NOMO-1 treated with DMSO at 0.1 percent for 48 hours (cell line): ENCODE results near the gene SRPK3.

ENCODE experiments used
- DNase-seq: peaks from one replicate; lab custom pipeline; 2025; ENCODE audit not compliant: unreplicated experiment; lab: John Stamatoyannopoulos, UW

The SRPK3 gene

DNA sequence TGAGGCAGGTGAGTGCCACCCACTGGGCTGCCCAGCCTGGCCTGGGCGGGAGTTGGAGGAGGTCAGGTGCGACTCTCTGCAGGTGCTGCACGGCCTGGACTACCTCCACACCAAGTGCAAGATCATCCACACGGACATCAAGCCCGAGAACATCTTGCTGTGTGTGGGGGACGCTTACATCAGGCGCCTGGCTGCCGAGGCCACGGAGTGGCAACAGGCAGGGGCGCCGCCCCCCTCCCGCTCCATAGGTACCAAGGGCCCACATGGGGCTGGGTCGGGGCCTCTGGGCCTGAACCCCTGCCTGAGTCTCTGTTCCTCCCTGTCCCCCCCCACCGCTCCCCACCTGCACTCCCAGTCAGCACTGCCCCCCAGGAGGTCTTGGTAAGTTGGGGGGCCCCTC, 2.0 kb downstream of the SRPK3 start:
- no peak for DNase-seq

DNA sequence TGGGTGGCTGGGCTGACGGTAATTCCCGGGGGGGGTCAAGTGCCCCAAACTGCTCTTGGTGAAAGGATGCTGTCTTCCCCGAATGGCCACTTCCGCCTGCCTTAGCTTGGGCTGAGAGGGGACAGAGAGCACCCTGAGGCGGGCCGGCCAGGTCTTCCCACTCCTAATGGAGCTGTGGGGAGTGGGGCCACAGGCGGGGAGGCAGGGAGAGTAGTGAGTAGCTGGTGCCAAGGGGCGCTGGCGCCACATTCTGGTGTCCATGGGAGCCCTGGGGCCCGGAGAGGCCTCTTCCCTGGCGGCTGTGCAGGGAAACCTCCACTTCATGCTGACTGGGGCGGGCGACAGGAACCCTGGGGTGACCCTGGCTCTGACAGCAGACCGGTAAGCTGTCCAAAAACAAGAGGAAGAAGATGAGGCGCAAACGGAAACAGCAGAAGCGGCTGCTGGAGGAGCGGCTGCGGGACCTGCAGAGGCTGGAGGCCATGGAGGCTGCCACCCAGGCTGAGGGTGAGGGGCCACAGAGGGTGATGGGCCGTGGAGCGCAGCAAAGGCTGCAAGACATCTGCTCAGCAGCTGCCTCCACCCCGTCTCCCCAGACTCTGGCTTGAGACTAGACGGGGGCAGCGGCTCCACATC, 2.7 kb downstream of the SRPK3 start:
- no peak for DNase-seq

DNA sequence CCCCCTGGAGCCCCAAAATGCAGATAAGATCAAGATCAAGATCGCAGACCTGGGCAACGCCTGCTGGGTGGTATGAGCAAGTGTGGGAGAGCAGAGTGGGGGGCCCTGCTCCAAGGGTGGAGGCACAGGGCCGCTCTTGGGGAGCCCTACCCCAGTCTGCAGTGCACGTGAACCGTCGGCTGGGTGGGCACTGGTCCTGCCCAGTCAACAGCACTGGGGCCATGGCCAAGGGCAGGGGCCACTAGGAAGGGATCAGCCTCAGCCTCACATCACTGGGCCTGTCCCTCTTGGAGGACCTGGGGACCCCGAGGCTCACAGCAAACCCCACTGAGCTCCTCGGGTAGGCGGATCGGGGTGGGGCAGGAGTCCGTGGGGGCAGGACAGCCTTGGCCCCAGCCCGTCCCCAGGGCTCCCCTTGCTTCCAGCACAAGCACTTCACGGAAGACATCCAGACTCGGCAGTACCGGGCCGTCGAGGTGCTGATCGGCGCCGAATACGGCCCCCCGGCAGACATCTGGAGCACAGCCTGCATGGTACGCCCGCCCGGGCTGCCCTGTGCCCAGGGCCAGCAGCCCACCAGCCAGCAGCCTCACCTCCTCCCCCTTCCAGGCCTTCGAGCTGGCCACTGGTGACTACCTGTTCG, 3.6 kb downstream of the SRPK3 start:
- DNase-seq, result no peak

DNA sequence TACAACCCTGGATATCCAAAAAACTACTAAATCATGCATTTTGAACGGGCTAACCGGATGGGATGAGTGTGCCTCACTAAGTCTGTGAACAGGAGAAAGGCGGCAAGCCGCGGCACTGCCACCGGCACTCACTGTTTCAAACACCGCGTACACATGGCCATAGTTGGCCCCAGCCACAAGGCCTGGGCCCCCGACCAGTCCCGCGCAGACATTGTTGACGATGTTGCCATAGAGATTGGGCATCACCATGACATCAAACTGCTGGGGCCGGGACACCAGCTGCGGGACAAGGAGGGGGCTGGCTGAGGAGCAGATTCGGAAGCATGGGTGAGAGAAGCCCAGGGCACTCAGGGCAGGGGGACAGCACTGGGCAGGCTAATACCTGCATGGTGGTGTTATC, 5.8 kb downstream of the SRPK3 start:
- no peak for DNase-seq

DNA sequence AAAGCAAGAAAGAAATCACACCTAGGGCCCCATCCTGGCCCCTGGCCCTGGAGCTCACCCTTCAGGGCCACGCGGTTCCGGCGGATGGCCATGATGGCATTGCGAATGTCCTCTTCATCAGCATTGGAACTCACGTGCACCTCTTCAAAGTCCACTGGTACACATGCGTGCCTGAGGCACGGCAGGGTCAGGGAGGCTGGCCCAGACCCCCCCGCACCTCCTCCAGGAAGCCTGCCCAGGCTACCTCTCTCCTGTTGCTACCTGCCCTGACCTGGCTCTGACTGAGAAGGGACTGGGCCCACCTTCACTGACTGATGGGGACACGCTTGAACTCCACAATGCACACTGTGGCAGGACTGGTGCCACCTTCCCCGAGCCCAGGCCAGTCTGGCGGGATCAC, 8.8 kb downstream of the SRPK3 start:
- no peak for DNase-seq

DNA sequence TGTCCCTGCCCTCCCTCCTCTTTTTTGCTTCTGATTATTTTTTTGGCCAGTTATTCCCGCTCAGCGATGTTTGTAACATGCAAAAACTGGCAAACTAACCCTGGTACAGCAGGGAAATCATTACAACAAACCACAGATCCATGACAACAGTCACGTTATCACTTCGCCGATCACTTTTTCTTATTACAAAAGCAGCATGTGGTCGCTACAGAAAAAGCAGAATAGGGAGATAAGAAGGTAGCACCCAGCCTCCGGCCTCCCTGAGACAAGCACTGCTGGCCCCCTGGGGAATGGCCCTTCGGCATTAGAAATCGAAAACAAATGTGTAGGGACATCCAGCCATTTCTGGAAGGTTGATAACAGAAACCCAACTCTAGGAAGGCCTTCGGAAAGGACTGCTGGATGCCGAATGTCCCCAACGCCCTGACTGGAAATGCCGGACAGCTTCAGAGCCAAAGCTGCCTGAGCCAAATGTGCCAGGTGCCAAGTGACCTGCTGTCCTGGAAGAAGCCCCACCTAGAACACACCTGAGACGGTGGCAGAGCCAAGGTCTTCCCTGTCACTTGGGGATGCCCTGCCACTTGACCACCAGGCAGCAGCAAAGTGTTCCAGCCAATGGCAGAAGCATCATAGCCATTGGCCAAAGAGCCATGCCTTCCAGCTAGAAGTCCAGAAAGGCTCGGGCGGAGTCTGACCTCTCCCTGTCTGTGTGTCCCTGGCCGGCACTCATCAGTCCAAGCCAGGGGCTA, 10.4 kb downstream of the SRPK3 start:
- DNase-seq, result no peak

DNA sequence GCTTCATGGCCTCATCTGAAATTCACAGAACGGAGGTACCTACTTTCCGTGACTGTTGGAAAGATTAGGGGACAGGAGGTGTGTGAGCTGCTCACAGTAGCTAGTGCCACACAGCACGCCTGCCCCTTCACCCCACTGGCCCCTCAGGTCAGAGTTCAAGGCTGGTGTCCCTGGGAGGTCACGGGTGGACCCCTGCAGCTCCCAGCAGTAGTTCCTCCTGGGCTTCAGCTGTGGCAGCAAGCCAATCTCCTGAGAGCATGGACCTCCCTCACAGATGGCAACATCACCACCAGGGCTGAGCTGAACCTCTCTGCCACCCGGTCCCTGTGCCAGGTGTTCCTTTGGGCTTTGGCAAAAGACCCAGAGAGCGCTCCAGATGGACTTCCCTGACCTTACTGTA, 11.5 kb downstream of the SRPK3 start:
- DNase-seq, result no peak

DNA sequence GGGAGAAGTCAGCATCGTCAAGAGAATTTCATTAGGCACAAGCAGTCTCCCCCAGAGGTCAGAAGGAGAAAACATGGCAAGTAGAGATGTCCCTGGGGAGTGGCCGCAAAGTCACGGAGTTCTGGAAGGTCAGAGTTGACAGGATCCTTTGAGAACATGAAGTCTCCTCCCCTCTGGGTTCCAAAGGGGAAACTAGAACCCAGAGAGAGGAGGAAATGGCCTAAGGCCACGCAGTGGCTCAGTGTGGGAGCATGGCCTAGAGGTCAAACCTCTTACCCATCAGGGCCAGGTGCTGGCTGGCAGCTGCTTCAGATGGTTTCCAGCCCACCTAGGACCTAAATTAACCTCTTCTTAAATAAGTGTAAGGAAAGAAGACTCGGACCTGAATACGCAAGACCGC, 12.4 kb downstream of the SRPK3 start:
- peak; percentile 29 for DNase-seq

DNA sequence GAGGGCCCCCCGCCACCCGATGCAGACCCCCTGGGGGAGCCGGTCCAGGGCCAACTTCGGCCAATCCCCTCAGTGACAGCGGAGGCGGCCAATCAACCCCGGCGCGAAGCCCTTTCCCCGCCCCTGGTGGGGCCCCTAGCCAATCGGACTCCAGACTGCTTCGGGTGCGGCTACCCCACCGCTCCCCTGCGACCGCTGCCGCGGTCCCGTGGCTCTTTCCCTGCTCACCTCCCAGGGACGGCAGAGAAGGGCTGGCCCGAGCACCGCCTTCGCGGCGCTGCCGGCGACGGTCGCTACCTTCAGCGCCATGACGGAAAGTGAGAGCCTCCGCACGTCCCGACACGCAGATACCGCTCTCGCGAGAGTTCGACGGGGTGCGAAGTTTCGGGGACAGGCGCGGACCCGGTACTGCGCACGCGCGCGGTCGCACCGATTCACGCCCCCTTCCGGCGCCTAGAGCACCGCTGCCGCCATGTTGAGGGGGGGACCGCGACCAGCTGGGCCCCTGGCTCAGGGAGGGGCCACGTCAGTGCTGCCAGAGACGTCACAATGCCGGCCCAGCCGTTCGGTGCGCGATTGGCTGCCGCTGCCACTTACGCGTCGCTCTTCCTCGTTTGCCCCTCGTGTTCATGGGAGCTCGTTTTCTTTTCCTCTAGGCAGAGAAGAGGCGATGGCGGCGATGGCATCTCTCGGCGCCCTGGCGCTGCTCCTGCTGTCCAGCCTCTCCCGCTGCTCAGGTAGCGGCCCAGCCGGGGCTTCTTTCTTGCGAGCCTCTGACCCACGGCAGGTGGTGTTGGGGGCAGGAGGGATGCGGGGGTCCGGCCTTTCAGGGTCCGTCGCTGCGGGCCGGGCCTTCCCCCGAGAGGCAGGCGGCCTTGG, 13.4 kb downstream of the SRPK3 start, which contains the start of the genes IDH3G and SSR4:
Gene IDH3G, minus strand, starts transcription at position 358 of the 879 bp plus-strand sequence. Its CDS starts 49 bp downstream, at position 309.
Gene SSR4, plus strand, starts transcription at position 651 of the 879 bp plus-strand sequence. Its CDS starts 20 bp downstream, at position 671.
- DNase-seq, result peak; percentile 92

DNA sequence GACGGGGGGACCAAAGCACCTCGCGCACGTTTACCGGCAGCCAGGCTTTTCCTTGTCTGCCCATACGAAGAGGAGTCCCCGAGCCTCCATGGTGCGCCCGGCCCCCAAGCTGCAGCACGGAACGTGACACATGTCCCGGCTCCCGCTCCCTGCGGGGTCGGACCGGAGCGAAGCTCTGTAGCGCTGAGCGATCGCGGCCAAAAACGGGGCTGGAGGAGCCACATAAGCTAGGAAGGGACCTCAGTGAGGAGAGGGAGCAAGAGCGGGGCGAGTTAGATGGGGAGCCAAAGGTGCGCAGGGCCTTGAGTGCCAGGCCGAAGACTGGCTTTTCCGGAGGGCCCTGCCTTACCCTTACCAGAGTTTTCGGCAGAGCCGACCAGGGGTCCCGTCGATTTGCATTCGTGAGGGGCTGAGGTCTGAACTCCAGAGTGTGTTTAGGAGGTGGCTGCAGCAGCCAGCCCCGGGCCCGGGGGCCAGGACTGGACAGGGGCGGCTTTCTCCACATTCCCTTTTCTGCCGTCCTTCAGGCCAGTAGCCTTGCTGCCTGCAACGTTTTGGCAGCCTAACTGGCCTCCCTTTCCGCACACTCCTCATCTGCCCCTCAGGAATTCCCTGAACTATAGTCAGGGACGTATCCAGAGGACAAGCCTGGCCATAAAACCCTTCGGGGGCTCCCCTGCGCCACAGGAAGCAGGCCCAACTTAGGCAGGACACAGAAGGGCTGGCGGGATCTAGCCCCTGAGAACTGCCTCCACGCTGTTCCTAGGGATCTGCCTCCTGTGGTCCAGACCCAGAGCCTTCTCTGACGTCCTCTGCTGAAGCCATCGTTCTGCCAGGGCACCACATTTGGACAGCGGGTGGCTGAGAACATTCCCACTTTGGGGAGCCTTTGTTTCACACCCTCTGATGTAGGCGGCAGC, 14.3 kb downstream of the SRPK3 start:
- no peak for DNase-seq

DNA sequence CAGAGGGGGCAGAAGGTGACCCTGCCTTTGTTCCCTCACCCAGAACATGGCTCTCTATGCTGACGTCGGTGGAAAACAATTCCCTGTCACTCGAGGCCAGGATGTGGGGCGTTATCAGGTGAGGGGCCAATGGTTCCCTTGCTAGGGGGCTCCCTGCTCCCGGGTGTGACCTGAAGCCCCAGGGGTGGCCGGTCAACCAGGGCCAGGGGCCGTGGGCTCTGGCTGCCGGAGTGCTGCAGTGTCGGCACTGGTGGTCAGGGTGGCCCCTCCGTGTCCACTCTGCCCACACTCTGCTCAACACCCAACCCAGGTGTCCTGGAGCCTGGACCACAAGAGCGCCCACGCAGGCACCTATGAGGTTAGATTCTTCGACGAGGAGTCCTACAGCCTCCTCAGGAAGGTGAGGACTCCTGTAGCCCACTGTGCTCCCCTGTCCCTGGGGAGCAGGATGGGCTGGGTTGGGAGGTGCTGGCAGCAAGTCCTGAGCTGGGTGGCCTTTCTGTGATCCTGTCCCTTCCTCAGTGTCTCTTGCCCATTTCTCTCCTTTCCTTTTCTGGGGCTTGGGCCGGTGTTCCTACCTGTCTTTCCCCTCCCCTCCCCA, 16.7 kb downstream of the SRPK3 start:
- DNase-seq, result no peak

DNA sequence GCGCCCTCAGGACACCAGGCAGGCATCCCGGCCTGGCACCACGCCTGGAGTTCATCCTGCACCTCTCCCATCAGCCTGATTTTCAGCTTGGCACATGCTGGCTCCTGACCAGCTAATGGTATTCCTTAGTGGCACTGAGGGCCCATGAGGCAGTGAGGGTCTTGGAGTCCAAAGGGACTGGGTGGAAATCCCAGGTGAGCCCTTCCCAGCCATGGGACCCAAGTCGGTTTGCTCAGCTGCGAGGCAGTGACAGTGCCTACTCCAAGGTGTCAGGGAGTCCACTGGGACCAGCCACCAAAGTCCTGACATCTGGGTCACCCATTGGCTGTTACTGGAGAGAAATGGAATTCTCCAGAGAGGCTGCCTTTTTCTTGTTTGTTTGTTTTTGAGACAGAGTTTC, 18.5 kb downstream of the SRPK3 start:
- no peak for DNase-seq

DNA sequence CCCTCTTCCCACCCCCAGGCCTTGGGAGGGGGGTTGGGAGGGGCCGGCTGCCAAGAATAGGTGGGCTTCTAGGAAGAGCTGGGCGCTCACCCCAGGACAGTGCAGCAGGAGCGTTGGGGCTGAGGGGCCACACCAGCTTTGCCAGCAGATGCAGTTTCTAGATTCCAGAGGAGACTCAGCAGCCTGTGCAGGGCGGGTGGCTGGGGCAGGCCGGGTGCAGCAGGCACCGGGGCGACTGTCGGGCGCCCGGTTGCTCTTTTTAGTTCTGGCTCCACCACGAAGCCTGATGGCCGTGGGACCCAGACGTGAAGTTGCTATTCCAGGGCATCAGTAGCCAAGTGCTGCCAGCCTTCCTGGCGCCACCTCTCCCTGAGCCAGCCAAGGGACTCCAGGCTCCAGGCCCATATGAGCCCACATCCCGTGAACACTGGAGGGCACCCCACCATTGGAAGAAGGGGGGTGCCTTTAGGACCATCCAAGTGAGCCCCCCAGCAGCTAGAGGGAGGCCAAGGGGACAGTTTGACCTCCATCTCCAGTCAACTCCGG, 19.4 kb downstream of the SRPK3 start:
- no peak for DNase-seq

DNA sequence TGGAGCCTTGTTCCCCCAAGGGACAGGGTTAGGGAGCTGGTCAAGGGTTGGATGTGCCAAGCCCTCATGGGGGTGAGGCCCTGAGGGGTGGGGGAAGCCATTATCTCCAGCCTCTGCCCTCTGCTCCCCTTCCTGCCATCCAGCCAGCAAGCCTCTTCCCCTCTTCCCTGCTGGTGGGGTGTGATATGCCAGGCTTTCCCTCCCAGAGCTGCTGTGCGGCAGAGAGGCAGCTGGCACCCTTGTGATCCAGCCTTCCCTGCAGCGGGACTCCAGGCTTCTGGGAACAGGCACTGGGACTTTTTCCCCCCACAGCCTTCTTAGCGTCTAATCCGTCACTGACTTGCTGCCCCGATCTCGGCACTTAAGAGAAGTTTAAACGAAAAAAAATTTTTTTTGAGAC, 19.9 kb downstream of the SRPK3 start:
- no peak for DNase-seq

DNA sequence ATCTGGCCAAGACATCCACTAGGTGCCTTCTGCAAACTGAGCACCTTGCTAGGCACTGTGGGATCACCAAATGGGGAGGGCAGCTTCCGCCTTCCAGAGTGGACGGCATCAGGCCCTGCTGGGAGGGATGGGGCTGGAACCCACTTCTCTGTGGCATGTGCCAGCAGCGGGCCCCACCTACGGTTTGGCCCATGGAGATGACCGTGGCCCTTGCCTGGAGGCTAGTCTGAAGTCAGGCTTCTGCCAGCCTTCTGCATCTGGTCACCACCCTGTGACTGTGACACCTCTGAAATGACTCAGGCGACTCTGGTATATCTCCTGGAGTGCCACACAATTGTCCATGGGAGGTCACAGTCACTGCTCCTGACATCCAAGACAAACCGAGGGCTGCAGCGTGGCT, 20.8 kb downstream of the SRPK3 start:
- no peak for DNase-seq

DNA sequence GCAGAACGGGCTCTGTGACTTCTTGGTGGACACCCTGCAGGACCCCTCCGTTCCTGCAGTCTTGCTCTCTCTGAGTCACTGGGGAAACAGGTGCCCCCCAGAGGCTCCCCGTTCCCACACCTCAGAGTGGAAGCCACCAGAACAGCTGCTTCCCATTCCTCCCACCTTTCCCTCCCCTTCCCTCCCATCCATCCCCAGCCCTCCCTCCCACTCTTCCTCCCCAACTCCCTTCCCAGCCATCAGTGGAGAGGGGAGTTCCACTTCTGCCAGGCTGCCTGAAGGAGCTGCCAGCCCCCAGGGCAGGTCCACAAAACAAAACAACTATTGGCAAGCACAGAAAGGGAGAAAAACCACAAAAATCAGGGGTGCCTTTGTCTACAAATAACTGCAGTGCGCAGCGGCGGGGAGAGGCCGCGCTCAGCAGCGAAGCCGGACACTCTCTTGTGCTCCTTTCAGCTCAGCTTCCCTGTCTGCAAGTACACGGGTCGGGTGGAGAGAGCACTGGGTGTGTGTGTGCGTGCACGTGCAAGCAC, 21.7 kb downstream of the SRPK3 start:
- DNase-seq, result no peak

DNA sequence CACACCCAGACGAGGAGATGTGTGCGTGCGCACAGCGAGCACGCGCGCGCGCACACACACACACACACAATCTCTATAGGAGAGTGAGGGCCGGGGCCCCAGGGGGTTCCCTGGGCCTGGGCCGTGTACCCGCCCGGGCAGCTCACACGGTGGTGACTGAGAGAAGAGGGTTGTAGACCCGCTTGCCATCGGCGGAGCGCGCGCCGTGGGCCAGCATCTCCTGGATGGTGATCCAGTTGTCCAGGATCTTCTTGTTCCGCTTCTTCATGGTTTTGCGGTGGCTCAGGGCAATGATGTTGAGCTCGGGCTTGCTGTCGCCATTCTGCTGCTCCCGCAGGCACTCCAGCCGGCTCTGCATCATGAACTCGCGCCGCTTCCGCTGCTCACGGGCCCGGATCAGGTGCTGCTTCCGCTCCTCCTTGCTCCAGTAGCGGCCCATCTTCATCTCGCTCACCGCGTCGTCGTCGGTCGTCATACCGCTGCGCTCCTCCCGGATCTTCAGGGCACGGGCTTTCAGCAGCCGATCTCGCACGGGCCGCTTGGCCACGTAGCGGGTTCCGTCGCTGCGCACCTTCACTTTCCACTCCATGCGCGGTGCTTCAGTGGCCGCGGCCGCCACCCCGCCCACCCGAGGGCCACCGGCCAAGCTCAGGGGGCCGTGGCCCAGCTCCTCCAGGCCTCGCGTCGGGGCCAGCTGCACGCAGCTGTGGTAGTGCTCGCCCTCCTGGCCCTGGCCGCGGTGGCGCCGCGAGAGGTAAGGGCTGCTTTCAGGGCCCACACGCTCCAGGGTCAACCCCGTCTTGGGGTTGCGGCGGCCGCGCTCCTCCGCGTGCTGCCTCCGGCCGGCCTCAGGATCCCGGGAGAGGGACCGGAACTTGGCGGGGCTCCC, 22.6 kb downstream of the SRPK3 start:
- DNase-seq, result no peak

DNA sequence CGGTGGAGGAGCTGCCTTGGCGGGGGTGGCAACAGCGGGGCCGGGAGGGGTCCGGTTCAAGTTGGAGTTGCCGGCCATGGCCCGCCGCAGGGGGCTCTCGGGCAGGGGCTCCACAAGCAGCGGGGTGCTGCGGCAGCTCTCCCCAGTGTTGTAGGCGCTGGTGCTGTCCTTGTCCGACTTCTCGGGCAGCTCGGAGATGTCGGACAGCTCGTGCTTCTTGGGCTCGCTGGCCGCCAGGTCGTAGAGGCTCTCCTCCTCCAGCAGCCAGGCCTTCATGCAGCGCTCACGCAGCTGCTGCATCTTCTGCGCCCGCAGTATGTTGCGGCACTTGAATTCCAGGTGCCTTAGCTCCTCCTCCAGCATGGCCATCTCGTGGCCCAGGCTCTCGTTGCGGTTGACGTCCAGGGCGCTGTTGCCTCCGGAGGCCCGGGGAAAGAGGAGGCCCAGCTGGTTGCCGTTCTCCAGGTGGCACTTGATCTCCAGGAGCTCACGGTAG, 23.3 kb downstream of the SRPK3 start:
- no peak for DNase-seq
